ENCODE results near the gene SUPT3H.
A peak's percentile ranks its signal among the peaks of the same experiment; 100 is the strongest.
"Not testable (repeated sequence)": the region's sequence is repeated elsewhere in the genome, so short reads cannot be mapped to it uniquely, and the experiment has no call there.

SUPT3H gene

DNA sequence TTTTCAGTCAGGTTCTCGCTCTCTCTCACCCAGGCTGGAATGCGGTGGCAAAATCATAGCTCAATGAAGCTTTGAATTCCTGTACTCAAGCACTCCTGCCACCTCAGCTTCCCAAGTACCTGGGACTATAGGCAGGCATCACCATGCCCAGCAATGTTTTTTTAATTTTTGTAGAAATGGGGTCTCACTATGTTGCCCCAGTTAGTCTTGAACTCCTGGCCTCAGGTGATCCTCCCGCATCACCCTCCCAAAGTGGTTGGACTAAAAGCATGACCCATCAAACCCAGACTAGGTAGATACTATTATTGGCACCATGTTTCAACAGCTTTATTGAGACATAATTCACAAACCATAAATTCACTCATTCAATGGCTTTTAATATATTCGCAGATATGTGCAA, 122.3 kb downstream of the SUPT3H start:
- no peak for DNase-seq (ENCODE audit: low read depth)

DNA sequence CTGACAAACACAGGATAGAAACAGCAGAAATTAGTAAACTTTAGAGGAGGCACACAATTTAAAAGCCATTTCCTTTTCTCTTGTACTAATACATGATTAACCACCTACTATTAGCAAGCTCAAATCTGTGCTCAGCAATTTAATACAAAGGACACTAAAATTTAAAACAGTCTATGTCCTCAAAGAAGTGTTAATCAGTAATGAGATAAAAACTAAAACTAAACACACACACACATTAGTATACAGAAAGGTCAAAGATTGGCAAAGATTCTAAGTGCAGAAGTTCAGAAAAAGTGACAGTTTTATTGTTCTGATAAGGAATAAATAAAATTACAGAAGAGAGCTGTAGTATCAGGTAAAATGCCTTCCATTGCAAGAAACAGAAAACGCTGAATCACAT, 123.5 kb downstream of the SUPT3H start:
- no peak for DNase-seq (ENCODE audit: low read depth)

- DNase-seq (ENCODE audit: low read depth), result no peak
Measured at GRCh38 chr6:45253453-45253852, 124.3 kb downstream of the SUPT3H start.

DNA sequence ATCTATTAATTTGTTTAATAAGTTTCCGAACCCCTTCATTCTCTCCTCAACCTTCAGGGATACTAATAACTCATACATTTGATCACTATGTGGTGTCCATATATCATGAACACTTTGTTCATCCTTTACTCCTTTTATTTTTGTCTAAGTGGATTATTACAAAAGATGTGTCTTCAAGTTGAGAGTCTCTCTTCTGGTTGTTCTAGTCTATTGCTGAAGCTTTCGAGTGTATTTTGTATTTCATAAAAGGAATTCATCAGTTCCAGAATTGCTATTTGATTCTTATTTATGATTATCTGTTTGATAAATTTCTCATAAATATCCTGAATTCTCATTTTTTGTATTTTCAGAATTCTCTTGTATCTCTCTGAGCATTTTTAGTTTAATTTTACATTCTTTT, 146.1 kb downstream of the SUPT3H start:
- no peak for DNase-seq (ENCODE audit: low read depth)

DNA sequence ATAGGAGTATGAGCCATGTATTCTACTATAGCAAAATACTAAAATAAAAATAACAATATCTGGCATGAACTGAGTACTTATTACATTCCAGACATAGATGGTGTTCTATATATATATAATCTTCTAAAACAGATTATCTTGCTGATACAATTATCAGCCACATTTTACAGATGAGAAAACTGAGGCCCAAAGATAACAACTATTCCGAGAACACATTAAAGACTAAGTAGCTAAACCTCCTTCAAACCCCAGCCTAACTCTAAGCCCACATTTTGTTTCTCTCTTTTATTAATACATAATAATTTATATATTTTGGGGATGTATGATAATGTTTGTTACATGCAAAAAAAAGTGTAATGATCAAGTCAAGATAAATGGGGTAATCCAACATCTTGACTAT, 148.3 kb downstream of the SUPT3H start:
- no peak for DNase-seq (ENCODE audit: low read depth)

- DNase-seq (ENCODE audit: low read depth), result no peak
Measured at GRCh38 chr6:45226081-45226480, 151.7 kb downstream of the SUPT3H start.

- no peak for DNase-seq (ENCODE audit: low read depth)
Measured at GRCh38 chr6:45222380-45222779, 155.4 kb downstream of the SUPT3H start.

- no peak for DNase-seq (ENCODE audit: low read depth)
Measured at GRCh38 chr6:45215759-45216158, 162.0 kb downstream of the SUPT3H start.

DNA sequence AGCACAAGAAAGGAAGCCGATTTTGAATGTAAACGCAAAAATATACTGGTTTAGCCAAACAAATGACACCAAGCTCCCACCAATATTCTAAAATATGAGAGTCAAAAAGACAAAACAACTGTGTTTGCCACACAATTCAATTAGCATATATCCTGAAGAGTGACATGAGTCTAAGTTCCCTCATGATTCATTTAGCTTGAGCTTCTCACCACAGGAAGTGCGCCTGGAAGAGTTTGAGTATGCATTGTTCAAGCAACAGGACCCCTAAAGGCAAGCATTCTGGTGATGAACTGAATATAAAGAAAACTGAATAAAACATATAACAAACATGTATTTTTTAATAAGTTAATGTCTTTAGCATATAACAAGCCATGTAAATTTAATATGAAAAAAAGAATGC, 164.8 kb downstream of the SUPT3H start:
- peak; percentile 6 for DNase-seq (ENCODE audit: low read depth)

- no peak for DNase-seq (ENCODE audit: low read depth)
Measured at GRCh38 chr6:45209762-45210161, 168.0 kb downstream of the SUPT3H start.

DNA sequence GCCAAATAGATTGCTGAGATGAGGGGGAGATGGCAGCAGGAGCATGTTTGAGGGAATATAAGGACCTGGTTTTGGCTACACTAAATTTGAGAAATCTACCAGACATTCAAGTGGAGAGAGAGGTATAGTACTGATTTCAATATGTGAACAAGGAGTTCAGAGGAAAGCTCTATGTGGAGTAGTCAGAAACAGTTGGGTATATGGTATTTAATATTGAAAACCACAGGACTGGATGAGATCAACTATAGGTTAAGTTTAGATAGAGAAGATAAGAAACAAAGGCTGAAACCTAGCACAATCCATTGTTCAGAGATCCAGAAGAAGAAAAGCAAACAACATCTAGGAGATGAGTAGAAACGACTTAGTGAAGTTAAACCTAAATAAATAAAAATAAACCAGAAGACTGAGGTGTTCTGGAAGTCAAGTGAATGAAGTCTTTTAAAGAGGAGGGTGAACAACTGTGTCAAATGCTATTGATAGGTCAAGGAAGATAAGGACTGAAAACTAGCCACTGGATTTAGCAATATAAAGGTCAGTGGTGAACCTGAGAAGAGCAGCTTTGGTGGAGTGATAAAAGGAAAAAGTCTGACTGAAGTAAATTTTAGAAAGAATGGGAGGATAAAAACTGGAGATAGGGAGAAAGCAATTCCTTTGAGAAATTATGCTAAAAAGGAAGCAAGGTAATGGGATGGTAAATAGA, 170.8 kb downstream of the SUPT3H start:
- no peak for DNase-seq (ENCODE audit: low read depth)

- DNase-seq (ENCODE audit: low read depth), result no peak
Measured at GRCh38 chr6:45201484-45201883, 176.2 kb downstream of the SUPT3H start.

DNA sequence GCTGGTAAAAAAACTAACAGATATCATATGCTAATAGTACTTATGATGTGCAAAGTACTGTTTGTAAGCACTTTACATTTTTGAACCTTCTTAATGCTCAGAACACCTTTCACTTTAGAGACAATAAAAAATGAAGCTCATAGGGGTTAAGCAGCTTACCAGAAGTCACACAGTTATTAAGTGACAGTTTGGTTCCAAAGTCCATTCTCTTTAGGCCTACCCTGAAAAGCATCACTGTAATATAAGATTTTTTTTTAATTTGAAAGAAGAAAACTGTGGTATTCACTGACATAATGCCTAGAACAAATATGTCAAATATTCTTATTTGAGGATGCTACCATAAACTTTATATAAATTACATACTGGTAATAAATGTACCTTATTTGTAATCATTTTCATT, 177.2 kb downstream of the SUPT3H start:
- DNase-seq (ENCODE audit: low read depth), result no peak

- DNase-seq (ENCODE audit: low read depth), result no peak
Measured at GRCh38 chr6:45199554-45199953, 178.2 kb downstream of the SUPT3H start.

DNA sequence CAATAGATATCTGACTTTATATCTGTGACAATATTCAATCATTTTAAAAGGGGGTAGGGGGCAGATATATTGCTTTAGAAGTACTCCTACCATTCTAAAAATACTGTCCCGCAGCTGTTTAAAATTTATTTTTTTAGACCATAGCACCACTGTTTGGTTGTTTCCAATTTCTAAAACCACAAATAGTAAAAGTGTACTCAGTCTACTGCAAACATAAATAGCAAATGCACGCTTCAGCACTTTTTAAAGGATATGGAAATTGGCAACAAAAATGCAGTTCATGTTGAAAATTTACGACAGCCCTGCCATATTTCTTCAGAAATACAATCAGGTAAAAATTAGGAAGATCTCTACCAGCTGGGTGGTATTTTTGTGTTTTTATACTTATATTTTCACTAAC, 181.6 kb downstream of the SUPT3H start:
- DNase-seq (ENCODE audit: low read depth), result no peak

- no peak for DNase-seq (ENCODE audit: low read depth)
Measured at GRCh38 chr6:45195137-45195536, 182.6 kb downstream of the SUPT3H start.

DNA sequence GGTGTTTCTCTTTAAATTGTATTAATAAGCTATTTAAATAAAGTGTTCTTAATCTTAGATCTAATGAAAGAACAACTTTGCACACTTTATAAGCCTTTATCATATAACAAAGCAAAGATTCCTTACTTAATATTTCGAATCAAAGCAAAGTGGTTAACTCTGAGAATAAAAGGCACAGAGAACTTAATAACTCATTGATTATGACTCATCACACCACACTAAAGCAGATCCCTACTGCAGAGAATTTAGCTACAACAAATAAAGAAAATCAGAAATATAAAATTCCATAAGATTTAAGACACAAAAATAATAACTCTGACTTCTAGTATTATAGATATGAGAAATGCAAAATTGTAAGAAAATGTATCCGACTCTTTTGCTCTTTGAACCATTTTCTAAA, 185.2 kb downstream of the SUPT3H start:
- DNase-seq (ENCODE audit: low read depth), result no peak

GRCh38 chr6:45191414-45191813, 186.3 kb downstream of the SUPT3H start:
- DNase-seq (ENCODE audit: low read depth), result no peak

DNA sequence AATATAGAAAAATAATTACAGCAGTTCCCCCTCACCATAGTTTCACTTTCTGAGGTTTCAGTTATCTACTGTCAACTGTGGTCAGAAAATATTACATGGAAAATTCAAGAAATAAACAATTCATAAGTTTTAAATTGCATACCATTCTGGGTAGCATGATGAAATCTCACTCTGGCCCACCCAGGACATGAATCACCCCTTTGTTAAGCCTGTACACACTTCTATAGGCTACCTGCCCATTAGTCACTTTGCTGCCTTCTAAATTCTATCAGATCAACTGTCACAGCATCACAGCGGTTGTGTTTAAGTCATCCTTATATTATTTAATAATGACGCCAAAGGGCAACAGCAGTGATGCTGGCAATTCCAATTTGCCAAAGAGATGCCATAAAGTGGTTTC, 189.9 kb downstream of the SUPT3H start:
- peak; percentile 60 for DNase-seq (ENCODE audit: low read depth)

DNA sequence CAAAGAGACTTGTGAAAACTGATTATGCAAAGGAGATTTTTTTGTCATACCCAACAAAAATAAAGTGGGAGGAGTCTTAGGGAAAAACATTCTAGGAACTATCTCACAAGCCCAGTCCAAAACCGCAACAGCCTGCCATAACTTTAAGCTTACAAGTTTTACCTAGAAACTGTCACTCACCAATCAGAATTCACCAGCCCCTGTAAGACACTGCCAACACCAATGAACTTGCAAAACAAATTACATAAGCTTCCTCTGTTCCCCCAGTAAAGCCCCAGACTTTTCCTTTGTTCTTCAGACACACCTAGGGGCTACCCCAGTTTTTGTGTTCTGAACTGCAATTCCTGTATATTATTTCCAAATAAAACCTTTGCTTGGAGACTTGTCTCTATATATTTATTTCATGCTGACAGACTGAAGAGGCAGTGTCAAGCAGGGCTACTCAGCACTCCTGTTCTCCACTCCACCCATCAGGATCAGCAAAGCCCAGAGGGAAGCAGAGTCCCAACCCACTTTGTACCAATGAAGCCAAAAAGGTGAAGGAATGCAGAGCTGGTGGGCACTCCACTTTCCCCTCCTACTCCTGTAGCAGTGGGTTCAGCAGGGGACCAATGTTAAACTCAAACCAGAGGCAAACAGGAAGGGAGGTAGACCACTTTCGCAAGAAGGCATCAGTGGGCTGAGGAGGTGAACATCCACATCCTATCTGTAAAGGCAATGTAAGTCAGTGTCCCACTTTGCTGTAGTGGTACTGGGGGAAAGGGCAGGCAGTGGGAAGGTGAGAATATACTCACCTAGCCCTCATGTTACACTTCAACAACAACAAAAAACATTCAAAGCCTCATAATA, 192.1 kb downstream of the SUPT3H start:
- DNase-seq (ENCODE audit: low read depth), result no peak

DNA sequence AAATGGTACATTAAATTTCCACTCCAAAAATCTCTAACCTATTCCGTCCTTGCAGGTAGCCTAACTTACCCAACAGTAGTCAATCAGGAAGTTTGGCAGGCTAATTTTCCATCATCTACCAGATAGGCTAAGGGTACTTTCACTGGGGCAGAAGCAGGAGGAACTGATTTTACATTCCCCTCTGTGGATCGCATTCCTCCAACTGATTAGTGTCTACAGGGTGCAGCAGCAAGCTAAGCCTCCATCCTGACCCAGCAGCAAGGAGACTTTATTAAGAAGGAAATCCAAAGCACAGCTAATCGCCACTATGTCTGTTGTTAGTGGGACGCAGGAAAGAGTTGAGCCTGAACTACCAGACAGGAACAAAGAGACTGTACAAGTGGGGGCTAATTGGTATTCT, 192.8 kb downstream of the SUPT3H start:
- no peak for DNase-seq (ENCODE audit: low read depth)

GRCh38 chr6:45184040-45184439, 193.7 kb downstream of the SUPT3H start:
- no peak for DNase-seq (ENCODE audit: low read depth)

DNA sequence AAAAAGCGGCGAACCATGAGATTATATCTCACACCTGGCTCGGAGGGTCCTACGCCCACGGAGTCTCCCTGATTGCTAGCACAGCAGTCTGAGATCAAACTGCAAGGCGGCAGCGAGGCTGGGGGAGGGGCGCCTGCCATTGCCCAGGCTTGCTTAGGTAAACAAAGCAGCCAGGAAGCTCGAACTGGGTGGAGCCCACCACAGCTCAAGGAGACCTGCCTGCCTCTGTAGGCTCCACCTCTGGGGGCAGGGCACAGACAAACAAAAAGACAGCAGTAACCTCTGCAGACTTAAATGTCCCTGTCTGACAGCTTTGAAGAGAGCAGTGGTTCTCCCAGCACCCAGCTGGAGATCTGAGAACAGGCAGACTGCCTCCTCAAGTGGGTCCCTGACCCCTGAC, 201.4 kb downstream of the SUPT3H start:
- not testable (repeated sequence) for DNase-seq (ENCODE audit: low read depth)

- DNase-seq (ENCODE audit: low read depth), result no peak
Measured at GRCh38 chr6:45175272-45175671, 202.5 kb downstream of the SUPT3H start.
